ENCODE data around the gene HOTAIR. TPM values are rescaled to one million over a fixed set of nuclear protein-coding genes. Genes with fewer than 3 reads are reported as not detected.

The HOTAIR gene
- total RNA-seq, 1 donor from 2014 or later = not detected

- H3K4me1 Mint-ChIP-seq = no peaks in the 10 kb centered on the region
Observed at GRCh38 chr12:53937596-53938325, 37.0 kb downstream of the HOTAIR start.

GRCh38 chr12:53937099-53937498, 37.7 kb downstream of the HOTAIR start:
- no peaks in the 10 kb centered on the region for H3K4me1 Mint-ChIP-seq
- H3K36me3 Mint-ChIP-seq (ENCODE audit: low read depth) = no peaks in the 10 kb centered on the region
- TF ChIP-seq CTCF (conservative IDR thresholded peaks at IDR 0.05) = no peak
- H3K4me3 Mint-ChIP-seq = no peak overlapping the region
- peaks cover 98% of the 10 kb centered on the region for H3K27me3 Mint-ChIP-seq (ENCODE audit: low read depth)
- H3K27ac Mint-ChIP-seq (ENCODE audit: unreplicated experiment) = no peak overlapping the region
- no peak for DNase-seq (ENCODE audit: low read depth, low spot score)
- no peaks in the 10 kb centered on the region for H3K9me3 Mint-ChIP-seq

More at GRCh38 chr12:53937596-53938325, 37.0 kb downstream of the HOTAIR start:
- Mint-ChIP-seq H3K4me3 (no peak overlapping the region), H3K27ac (ENCODE audit: unreplicated experiment) (no peak overlapping the region), H3K9me3 (no peaks in the 10 kb centered on the region), H3K27me3 (ENCODE audit: low read depth) (peaks cover 98% of the 10 kb centered on the region), H3K36me3 (ENCODE audit: low read depth) (no peaks in the 10 kb centered on the region)
- DNase-seq (ENCODE audit: low read depth, low spot score) = no peak
- TF ChIP-seq CTCF (conservative IDR thresholded peaks at IDR 0.05) = no peak

- no peak overlapping the region for H3K27ac Mint-ChIP-seq (ENCODE audit: unreplicated experiment)
- H3K4me1 Mint-ChIP-seq = no peaks in the 10 kb centered on the region
- TF ChIP-seq CTCF (conservative IDR thresholded peaks at IDR 0.05) = no peak
- peaks cover 99% of the 10 kb centered on the region for H3K27me3 Mint-ChIP-seq (ENCODE audit: low read depth)
- no peaks in the 10 kb centered on the region for H3K9me3 Mint-ChIP-seq
- no peak for DNase-seq (ENCODE audit: low read depth, low spot score)
- H3K36me3 Mint-ChIP-seq (ENCODE audit: low read depth) = no peaks in the 10 kb centered on the region
- no peak overlapping the region for H3K4me3 Mint-ChIP-seq
Observed at GRCh38 chr12:53935383-53936341, 39.1 kb downstream of the HOTAIR start.

GRCh38 chr12:53932915-53933314, 41.8 kb downstream of the HOTAIR start:
- Mint-ChIP-seq H3K27ac (ENCODE audit: unreplicated experiment) (no peak overlapping the region), H3K27me3 (ENCODE audit: low read depth) (peaks cover 100% of the 10 kb centered on the region), H3K36me3 (ENCODE audit: low read depth) (peaks cover 4% of the 10 kb centered on the region), H3K4me1 (no peaks in the 10 kb centered on the region), H3K9me3 (peaks cover 5% of the 10 kb centered on the region), H3K4me3 (no peak overlapping the region)
- no peak for TF ChIP-seq CTCF (conservative IDR thresholded peaks at IDR 0.05)
- no peak for DNase-seq (ENCODE audit: low read depth, low spot score)

- Mint-ChIP-seq H3K36me3 (ENCODE audit: low read depth) (peaks cover 4% of the 10 kb centered on the region), H3K4me1 (no peaks in the 10 kb centered on the region), H3K9me3 (peaks cover 5% of the 10 kb centered on the region), H3K27ac (ENCODE audit: unreplicated experiment) (no peak overlapping the region), H3K4me3 (no peak overlapping the region), H3K27me3 (ENCODE audit: low read depth) (peaks cover 100% of the 10 kb centered on the region)
- no peak for DNase-seq (ENCODE audit: low read depth, low spot score)
- TF ChIP-seq CTCF (conservative IDR thresholded peaks at IDR 0.05) = no peak
Observed at GRCh38 chr12:53931844-53932581, 42.7 kb downstream of the HOTAIR start.
